Adrenal gland (tissue), 12 donors: Measurements from ENCODE around the gene NAA20. TPM values are rescaled to one million over a fixed set of nuclear protein-coding genes. Genes with fewer than 3 reads are reported as not detected.

Experiments used
- DNase-seq, 7 donors: peaks; one replicate each; pipeline ENCODE4 v3.0.0-alpha.2; 2019 to 2020
- H3K27ac ChIP-seq, 5 donors: fragments of 200-600 bp; sonication (generic) in 4 of 5; 1 replicate in 3 of 5; 2 replicates in 2 of 5; pipeline versions ENCODE4 v1.5.1 to v1.8.0; 2016 to 2020; ENCODE audit warnings: mild to moderate bottlenecking in 1 of 5
- H3K27me3 ChIP-seq: fragments of 200-600 bp; 2 replicates; pipeline ENCODE4 v1.8.0; 2021
- H3K36me3 ChIP-seq, 2 donors: fragments of 200-600 bp; replicated peaks in 1 of 2; 1 replicate in 1 of 2; 2 replicates in 1 of 2; pipeline versions ENCODE4 v1.5.1 to v1.8.0; 2018 to 2022
- H3K4me1 ChIP-seq, 2 donors: fragments of 200-600 bp; replicated peaks in 1 of 2; 1 replicate in 1 of 2; 2 replicates in 1 of 2; pipeline versions ENCODE4 v1.5.1 to v1.8.0; 2018 to 2021
- H3K4me3 ChIP-seq, 4 donors: fragments of 200-600 bp; sonication (generic) in 3 of 4; one replicate each; pipeline ENCODE4 v1.5.1; 2016 to 2018
- H3K9me3 ChIP-seq, 3 donors: fragments of 200-600 bp; sonication (generic) in 1 of 3; replicated peaks in 1 of 3; 1 replicate in 2 of 3; 2 replicates in 1 of 3; pipeline versions ENCODE4 v1.5.1 to v1.8.0; 2016 to 2021
- CTCF ChIP-seq, 6 experiments: fragments of 450-650 bp in 4 of 6; fragments of 200-600 bp in 2 of 6; sonication (generic) in 1 of 6; IDR thresholded peaks; 1 replicate in 5 of 6; 2 replicates in 1 of 6; pipeline versions ENCODE4 v1.5.1 to v1.8.0; 2016 to 2021; ENCODE audit warnings: antibody characterized with exemption in 6 of 6, mild to moderate bottlenecking in 2 of 6, moderate library complexity in 1 of 6
- POLR2A ChIP-seq, 2 donors: fragments of 450-650 bp; IDR thresholded peaks; one replicate each; pipeline ENCODE4 v1.6.1; 2017; ENCODE audit warnings: antibody characterized with exemption in 2 of 2, mild to moderate bottlenecking in 2 of 2, moderate library complexity in 1 of 2
- WGBS, 4 donors: extraction: QIAGEN DNeasy Blood & Tissue Kit in 2 of 4; methylation state at CpG; one replicate each; pipeline versions ENCODE4 v1.1.5 to v1.1.7; 2013 to 2017; 5-methylcytosine and 5-hydroxymethylcytosine counted together
- intact Hi-C, 2 donors: fragments of 100-400 bp; cut with DNase I; formaldehyde crosslinking; loops; one replicate each; pipeline versions ENCODE4 v1.14.1 to v1.15.0; 2022 to 2023
- polyA plus RNA-seq, 3 donors: library from polyadenylated mRNA; stranded (reverse); fragments of 200-250 nt in 2 of 3; fragments of 350-450 nt in 1 of 3; fragmentation: Illumina TruSeq in 1 of 3; extraction: RNeasy Lipid Tissue Mini Kit (QIAGEN cat#74804) in 1 of 3; gene quantifications; one replicate each; pipeline ENCODE4 v1.2.3, GENCODE V29; 2013 to 2014
- total RNA-seq, 9 donors: library from RNA; depleted of rRNA in 4 of 9; stranded (reverse); fragments of >200 nt in 4 of 9; fragments of 120-200 nt in 1 of 9; fragmentation: NEBNext Ultra II Directional in 1 of 9; extraction: Animal tissue kit (Norgen Biotek cat#: 25700) in 1 of 9; gene quantifications; one replicate each; pipeline versions ENCODE4 v1.1.0 to v1.2.4, GENCODE V29; 2013 to 2023
- donor health status: healthy with polysubstance abuse.
- donor health status: Bipolar disorder and iron deficiency.
- donor health status: DM: yes; HTN: yes; CAD: no.
- donor health status: DM: no; HTN: no; CAD: no.
- donor health status: DM: no; HTN: no; CAD: no.
- donor health status: DM: yes; HTN: yes; CAD: no.

Gene NAA20
- total and polyA plus RNA-seq, 12 donors: 19.4 to 124 (median 59.0) TPM

DNA sequence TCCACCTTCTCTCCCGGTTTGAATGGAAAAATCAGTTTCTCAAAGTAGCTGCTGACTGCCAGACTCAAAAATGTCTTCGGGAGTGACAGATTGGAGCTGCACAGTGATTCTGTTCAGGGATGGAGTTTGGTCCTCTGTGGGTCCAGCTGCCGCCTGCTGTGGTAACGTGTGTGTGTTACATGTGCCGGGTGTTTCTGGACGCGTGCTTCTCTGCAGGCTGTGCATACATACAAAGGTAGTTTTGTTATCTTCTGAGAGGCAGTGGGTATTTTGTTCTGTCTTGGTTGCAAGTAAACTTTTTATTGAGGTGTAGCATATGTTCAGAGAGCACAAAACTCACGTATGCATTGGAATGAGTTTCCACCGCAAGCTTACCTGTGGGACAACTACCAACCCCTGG, 41.3 kb upstream of the NAA20 start:
- intact Hi-C loops: no loop called here
- no peak for TF ChIP-seq POLR2A (IDR thresholded peaks at IDR 0.05)
- TF ChIP-seq CTCF (IDR thresholded peaks at IDR 0.05): no peak
- Histone ChIP-seq H3K36me3 (no peaks in the 10 kb centered on the region), H3K27ac (peak overlapping the region; percentile 74 to 94 (median 90)), H3K4me3 (peak overlapping the region in 2 of 4 donors; percentile 41 to 68), H3K9me3 (no peaks in the 10 kb centered on the region), H3K27me3 (no peaks in the 10 kb centered on the region), H3K4me1 (peaks cover 42 to 47% of the 10 kb centered on the region in 2 donors)
- peak in 4 of 7 donors; percentile 15 to 50 (median 40) for DNase-seq
- 26 to 37% (median 31%) methylated on average over 9 of the region's 9 CpGs for whole genome bisulfite sequencing, 4 donors

DNA sequence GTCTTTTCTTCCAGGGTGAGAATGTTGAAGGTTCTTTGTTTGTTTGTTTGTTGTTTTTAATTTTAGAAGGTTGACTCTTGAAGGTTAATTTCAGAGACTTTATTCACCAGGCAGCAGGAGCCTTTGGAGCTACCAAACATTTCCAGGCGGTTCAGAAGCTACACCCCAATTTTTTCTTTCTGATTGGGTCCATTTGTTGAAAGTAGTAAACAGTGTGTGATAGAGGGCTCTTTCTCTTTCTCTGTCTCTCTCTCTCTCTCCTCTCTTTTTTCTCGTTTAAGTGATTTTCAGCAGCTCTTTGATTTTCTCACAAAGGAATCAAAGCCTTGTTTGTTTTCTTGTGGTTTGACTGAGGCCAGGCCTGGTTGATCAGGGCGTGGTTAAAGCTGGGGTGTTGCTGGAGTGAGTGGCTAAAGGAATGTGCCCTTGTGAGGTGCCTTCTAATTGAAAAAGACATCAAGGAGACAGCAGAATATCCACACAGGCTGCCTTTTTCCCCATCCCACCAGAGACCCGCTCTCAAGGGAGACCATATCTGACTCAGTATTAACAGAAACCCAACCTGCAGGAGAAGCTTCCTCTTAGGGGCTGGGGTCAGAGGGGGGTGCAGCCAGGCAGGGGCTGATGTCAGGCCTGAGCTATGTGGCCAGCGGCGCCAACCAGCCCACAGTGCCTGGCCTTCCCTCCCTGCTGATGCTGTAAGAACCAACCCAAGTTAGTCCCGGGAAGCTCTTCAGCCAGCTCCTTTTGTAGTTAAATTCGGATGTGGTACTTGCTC, 40.4 kb upstream of the NAA20 start:
- intact Hi-C loops: no loop called here
- H3K4me1 ChIP-seq: peaks cover 43 to 56% of the 10 kb centered on the region in 2 donors
- no peaks in the 10 kb centered on the region for H3K36me3 ChIP-seq

DNA sequence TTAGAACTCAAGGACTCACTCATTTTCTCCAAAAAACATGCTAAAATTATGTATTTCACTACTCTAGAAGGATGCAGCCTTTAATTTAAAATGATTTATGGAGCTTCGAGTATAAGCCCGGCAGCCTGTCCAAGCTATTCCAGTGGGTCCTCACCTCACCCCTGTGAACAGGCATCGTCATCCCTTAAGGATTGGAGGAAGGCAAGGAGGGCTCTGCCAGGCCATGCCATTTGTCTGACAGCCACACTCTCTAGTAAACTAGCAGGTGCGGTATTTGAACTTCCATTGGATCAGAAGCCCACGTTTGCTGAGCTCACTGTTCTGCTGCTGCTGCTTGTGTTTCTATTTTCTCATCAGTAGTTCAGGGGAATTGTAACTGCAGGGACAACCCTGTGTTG, 39.8 kb upstream of the NAA20 start:
- Histone ChIP-seq H3K27me3 (no peaks in the 10 kb centered on the region), H3K4me3 (peak overlapping the region in 2 of 4 donors; percentile 41 to 68), H3K27ac (peak overlapping the region in 4 of 5 donors; percentile 6 to 94 (median 91)), H3K4me1 (peaks cover 43 to 56% of the 10 kb centered on the region in 2 donors), H3K36me3 (no peaks in the 10 kb centered on the region), H3K9me3 (no peaks in the 10 kb centered on the region)
- peak in 1 of 7 donors; percentile 48 for DNase-seq
- TF ChIP-seq CTCF (IDR thresholded peaks at IDR 0.05) (no peak), POLR2A (IDR thresholded peaks at IDR 0.05) (no peak)
- 49 to 53% (median 51%) methylated on average over 4 to 5 of the region's 5 CpGs for WGBS, 4 donors
- intact Hi-C loops: no loop called here

More for the DNA sequence above, 40.4 kb upstream of the NAA20 start:
- TF ChIP-seq POLR2A (IDR thresholded peaks at IDR 0.05) (peak in 1 of 2 donors; percentile 18), CTCF (IDR thresholded peaks at IDR 0.05) (no peak)
- 31 to 46% (median 33%) methylated on average over 6 to 8 of the region's 8 CpGs for WGBS, 4 donors
- Histone ChIP-seq H3K9me3 (no peaks in the 10 kb centered on the region), H3K27ac (peak overlapping the region; percentile 6 to 94 (median 90)), H3K4me3 (peak overlapping the region in 2 of 4 donors; percentile 41 to 68), H3K27me3 (no peaks in the 10 kb centered on the region)
- DNase-seq: peak in 6 of 7 donors; percentile 32 to 75 (median 56)

- Histone ChIP-seq H3K27ac (peak overlapping the region in 1 of 5 donors; percentile 90), H3K9me3 (no peaks in the 10 kb centered on the region), H3K36me3 (no peaks in the 10 kb centered on the region), H3K4me3 (no peak overlapping the region), H3K4me1 (peaks cover 37 to 51% of the 10 kb centered on the region in 2 donors), H3K27me3 (no peaks in the 10 kb centered on the region)
- TF ChIP-seq POLR2A (IDR thresholded peaks at IDR 0.05) (no peak), CTCF (IDR thresholded peaks at IDR 0.05) (no peak)
- DNase-seq: no peak
- intact Hi-C loops: no loop called here
- WGBS, 4 donors: 74 to 85% (median 81%) methylated on average over 6 of the region's 6 CpGs
Observed at GRCh38 chr20:19978511-19979210, 38.5 kb upstream of the NAA20 start.
